OCI-LY1 (cell line): ENCODE data around the gene FAM229A.

ENCODE experiments used
- CTCF ChIP-seq: fragments of 200-600 bp; sonication (generic), shearing (Covaris generic); IDR thresholded peaks from 2 replicates; pipeline ENCODE4 v1.5.1; 2017; ENCODE audit warnings: mild to moderate bottlenecking, antibody characterized with exemption, low read length, moderate library complexity, mixed read lengths
- EZH2 ChIP-seq: fragments of 200-600 bp; sonication (generic), shearing (Covaris generic); IDR thresholded peaks from 2 replicates; pipeline ENCODE4 v1.8.0; 2017; ENCODE audit warnings: borderline replicate concordance, mixed run types, mild to moderate bottlenecking, antibody characterized with exemption, low read length, moderate library complexity, mixed read lengths

- no peak for TF ChIP-seq CTCF
- TF ChIP-seq EZH2 = no peak
Measured at GRCh38 chr1:32364836-32365235, 2.6 kb upstream of the FAM229A start.
